Activated CD8-positive, alpha-beta memory T cell treated with anti-CD3 and anti-CD28 coated beads for 24 hours (primary cell): Measurements from ENCODE around the gene ARNT2.

Experiments
- DNase-seq: peaks from one replicate; pipeline ENCODE4 v3.0.0-alpha.2; 2020

ARNT2 gene

DNA sequence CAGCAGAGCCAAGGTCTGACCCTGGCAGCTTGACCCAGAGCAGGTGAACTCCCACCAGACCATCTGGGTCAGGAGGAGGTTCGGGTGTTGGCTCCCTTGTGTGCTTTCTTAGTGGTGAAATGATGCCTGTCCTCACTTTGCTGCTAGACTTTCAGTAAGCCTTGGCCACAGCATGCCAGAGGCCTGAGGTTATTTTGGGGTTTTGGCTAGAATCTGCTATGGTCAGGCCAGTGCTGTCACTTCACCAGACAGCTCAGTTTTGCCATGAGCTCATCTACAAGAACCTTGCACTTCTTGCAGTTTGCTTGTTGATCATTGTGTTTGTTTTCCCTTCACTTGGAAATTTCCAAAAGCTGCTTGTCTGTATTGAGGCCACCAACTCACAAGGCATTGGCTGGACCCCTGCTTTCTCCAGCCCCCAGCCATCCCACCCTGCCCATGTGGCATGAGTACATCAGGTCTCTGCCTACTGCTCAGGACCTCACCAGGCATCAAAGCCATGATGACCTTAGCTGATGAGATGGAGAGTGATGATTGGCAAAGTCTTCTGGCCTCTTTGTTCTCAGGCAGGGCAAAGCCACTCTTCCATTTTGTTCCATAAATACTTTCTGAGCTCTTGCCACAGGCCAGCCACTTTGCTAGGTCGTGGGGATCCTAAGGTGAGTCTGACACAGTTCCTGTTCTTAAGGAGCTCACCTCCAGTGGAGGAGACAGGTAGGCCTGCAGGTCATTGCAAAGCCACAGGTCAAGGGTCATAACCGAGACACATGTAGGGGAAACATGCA is 122.6 kb downstream of the ARNT2 start:
- DNase-seq: no peak

DNA sequence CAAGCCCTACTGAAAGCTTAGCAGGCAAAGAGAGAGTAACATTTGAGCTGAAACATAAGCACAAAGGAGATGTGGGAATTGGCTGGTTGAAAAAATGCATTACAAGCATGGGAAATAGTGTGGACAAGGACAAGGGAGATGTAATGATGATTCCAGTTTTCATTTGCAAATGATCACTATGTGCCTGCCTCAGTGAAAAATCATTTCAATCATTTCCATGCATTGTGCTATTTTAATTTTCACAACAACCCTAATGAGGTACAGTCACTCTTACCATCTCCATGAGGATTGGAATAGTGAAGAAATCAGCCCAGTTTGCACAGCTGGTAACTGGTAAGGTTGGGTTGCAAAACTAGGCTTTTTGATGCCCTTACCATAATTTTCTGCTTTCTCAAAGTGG is 123.2 kb downstream of the ARNT2 start:
- DNase-seq: no peak

DNA sequence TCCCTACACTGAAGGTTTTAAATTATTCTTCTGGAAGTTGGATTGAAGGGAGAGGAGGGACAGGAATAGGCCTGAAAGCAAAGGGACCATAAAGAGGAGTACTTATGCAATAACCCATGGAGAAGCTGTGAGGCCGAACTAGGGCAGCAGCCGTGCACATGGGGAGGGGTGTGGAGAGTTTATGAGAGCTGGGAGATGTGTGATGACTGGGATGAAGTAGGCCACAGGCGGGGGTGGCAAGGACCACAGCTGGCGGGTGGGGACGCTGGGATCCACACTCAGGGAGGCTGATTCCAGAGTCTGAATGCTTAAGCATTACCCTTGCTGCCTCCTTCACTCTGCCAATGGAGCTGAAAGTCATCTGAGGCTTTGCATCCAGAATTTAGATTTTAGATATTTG is 123.8 kb downstream of the ARNT2 start:
- no peak for DNase-seq

GRCh38 chr15:80530737-80531365 is 126.7 kb downstream of the ARNT2 start:
- DNase-seq: no peak

- DNase-seq: no peak
Observed at GRCh38 chr15:80531388-80531787, 127.2 kb downstream of the ARNT2 start.

- no peak for DNase-seq
Observed at GRCh38 chr15:80531796-80532195, 127.6 kb downstream of the ARNT2 start.

DNA sequence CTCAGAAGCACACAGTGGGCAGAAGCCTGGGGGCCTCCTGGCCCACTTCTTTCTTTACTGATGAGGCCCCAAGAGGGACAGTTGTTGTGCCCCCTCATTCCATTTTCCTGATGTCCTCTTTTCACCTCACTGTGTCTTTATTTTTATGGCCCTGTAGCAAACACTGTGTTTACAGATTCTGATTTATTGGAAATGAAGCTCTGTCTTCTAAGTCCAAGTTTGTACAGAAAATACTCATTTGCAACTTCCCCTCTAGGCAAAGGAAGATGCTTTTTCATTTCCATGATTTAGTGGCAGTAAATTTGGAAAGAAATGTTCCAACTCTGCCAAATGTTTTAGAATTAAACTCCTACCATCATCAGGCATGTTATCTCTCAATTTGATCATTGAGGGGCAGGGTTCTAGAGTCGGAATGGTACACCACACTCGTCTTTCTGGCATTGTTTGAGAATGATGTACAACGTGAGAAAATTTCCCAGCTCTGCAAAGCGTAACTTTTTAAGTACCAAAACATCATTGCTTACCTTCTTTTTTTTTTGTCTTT is 129.7 kb downstream of the ARNT2 start:
- DNase-seq: no peak

DNA sequence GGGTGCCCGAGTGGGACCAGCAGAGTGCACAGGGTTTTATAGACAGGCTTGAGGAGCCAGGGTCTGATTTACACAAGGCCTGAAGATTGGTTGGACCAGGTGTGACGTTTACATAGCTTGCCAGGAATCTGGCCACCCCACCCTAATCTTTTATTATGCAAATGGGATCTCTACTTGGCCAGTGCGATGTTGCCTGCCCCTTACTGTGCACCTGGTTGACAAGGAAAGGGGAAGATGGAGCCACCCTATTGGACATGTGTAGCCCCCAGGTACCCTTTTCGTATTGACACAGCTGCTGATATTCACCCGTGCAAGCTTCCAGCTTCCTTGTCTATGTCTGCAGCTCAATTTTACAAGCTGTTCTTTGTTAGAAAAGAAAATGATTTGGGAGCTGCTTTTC is 132.0 kb downstream of the ARNT2 start:
- DNase-seq: no peak

GRCh38 chr15:80536716-80537115 is 132.5 kb downstream of the ARNT2 start:
- DNase-seq: no peak

DNA sequence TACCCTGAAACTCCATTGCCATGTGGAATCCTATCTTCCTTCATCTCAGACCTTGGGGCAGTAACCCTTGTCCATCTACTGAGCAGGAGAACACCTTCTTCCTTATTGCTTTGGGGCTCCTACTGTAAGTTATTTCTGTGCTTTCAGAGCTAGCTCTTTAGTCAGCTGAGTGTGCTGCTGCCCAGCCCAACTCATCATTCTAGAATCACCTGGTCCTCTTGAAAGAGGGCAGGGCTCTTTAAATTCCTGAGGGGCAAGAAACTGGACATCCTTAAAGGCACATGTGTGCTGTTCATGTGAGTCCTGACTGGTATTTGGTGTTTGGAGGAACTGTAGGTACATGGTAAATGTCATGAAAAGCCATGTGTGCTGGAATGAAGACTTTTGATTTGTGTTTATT is 140.9 kb downstream of the ARNT2 start:
- no peak for DNase-seq

DNA sequence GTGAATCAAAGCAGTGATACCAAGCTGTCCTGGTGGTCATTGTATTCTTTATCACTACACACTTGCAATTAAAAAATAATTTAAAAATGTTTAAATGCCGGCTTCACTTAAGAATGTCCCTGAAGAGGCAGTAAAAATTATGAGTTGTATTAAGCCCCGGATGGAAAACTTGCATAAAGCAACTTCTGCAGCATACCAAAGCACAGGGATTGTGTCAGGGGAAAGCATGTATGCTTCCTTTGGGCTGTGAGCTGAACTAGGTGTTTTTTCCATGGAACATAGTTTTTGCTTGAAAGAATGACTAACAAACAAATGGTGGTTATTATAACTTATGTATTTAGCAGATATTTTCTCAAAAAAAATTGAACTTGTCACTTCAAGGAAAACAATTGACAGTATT is 143.1 kb downstream of the ARNT2 start:
- no peak for DNase-seq

GRCh38 chr15:80549191-80549590 is 145.0 kb downstream of the ARNT2 start:
- DNase-seq: no peak

GRCh38 chr15:80549654-80550053 is 145.5 kb downstream of the ARNT2 start:
- DNase-seq: no peak

- DNase-seq: no peak
Observed at GRCh38 chr15:80550219-80550907, 146.2 kb downstream of the ARNT2 start.

DNA sequence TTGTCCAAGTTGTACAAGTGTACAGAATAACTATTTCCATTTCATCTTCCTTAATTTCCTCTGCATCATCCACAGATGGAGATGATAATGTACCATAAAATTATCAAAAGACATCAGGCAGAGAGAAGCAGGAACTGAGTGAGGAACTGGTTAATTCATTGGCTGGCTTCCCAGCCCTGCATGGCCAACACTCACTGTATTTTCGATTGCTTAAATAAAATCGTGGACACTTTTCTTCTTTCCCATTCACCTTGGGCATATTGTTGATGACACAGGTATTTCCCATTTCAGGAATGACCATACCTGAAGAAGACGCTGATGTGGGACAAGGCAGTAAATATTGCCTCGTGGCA is 146.7 kb downstream of the ARNT2 start:
- no peak for DNase-seq

GRCh38 chr15:80551348-80551747 is 147.2 kb downstream of the ARNT2 start:
- no peak for DNase-seq

- no peak for DNase-seq
Observed at GRCh38 chr15:80554560-80554959, 150.4 kb downstream of the ARNT2 start.

- DNase-seq: no peak
Observed at GRCh38 chr15:80556694-80557367, 152.6 kb downstream of the ARNT2 start.

- DNase-seq: no peak
Observed at GRCh38 chr15:80557441-80558234, 153.5 kb downstream of the ARNT2 start.

DNA sequence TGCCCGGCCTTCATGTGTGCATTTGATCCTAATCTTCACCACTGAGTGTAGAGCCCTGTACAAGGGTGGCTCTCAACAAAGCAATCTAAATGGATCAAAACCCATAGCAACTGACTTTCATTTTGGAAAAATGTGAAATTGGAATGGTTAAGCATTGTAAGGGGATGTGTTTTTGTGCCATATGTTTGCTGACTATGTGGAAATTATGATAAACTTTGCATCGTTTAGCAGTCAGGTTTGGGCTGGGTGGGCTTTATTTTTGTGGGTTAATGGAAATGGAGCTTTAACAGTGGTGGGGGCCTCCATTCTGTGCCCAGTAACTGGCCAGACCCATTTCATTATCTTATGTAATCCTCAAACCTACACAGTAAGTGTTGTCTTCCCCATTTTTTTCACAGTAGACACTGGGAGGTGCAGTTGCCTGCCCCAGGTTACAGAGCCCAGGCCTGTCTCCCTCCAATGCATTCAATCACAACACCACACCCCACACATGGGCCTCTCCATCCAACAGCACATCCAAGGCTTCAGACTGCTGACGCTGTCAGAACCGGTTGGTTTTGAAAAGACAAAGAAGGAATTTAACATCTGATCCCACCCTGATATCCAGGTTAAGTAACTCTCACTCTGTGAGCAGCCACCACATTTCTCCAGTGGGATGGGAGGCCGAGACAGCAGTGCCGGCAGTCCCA is 154.6 kb downstream of the ARNT2 start:
- no peak for DNase-seq

GRCh38 chr15:80559320-80559693 is 155.1 kb downstream of the ARNT2 start:
- DNase-seq: no peak

- DNase-seq: no peak
Observed at GRCh38 chr15:80559761-80560160, 155.6 kb downstream of the ARNT2 start.
